Upper lobe of right lung (tissue), 1 donor: Measurements from ENCODE around the gene RPTOR. TPM values are rescaled to one million over a fixed set of nuclear protein-coding genes. Genes with fewer than 3 reads are reported as not detected.
A peak's percentile ranks its signal among the peaks of the same experiment; 100 is the strongest.

Source experiments
- ATAC-seq: fragments of 200-7000 bp; cut with Tn5 transposase; one replicate; pipeline ENCODE4 v1.9.1; 2020; ENCODE audit warnings: mild to moderate bottlenecking, moderate library complexity
- DNase-seq: peaks from one replicate; pipeline ENCODE4 v3.0.0-alpha.2; 2020
- H3K27ac ChIP-seq: fragments of 200-600 bp; one replicate; pipeline ENCODE4 v1.8.0; 2022
- H3K27me3 ChIP-seq: fragments of 200-600 bp; one replicate; pipeline ENCODE4 v1.8.0; 2022; ENCODE audit warnings: mild to moderate bottlenecking
- H3K36me3 ChIP-seq: fragments of 200-600 bp; one replicate; pipeline ENCODE4 v1.8.0; 2022
- H3K4me1 ChIP-seq: fragments of 200-600 bp; one replicate; pipeline ENCODE4 v1.8.0; 2022
- H3K4me3 ChIP-seq: fragments of 200-600 bp; one replicate; pipeline ENCODE4 v1.8.0; 2022; ENCODE audit warnings: mild to moderate bottlenecking
- H3K9me3 ChIP-seq: fragments of 200-600 bp; one replicate; pipeline ENCODE4 v1.8.0; 2022
- CTCF ChIP-seq: fragments of 200-600 bp; IDR thresholded peaks from one replicate; pipeline ENCODE4 v1.8.0; 2022; ENCODE audit warnings: antibody characterized with exemption
- intact Hi-C: fragments of 100-400 bp; cut with DNase I; formaldehyde crosslinking; loops from one replicate; pipeline ENCODE4 v1.11.0; 2022
- total RNA-seq: library from RNA; stranded (reverse); fragmentation: NEBNext Ultra II Directional; extraction: Animal tissue kit (Norgen Biotek cat#: 25700); gene quantifications from one replicate; pipeline ENCODE4 v1.2.1, GENCODE V29; 2021
- donor health status: DM: no; HTN: yes; CAD: no; lungs with severe emphysema.

Gene RPTOR
- total RNA-seq, 1 donor from 2014 or later = 35.4 TPM

DNA sequence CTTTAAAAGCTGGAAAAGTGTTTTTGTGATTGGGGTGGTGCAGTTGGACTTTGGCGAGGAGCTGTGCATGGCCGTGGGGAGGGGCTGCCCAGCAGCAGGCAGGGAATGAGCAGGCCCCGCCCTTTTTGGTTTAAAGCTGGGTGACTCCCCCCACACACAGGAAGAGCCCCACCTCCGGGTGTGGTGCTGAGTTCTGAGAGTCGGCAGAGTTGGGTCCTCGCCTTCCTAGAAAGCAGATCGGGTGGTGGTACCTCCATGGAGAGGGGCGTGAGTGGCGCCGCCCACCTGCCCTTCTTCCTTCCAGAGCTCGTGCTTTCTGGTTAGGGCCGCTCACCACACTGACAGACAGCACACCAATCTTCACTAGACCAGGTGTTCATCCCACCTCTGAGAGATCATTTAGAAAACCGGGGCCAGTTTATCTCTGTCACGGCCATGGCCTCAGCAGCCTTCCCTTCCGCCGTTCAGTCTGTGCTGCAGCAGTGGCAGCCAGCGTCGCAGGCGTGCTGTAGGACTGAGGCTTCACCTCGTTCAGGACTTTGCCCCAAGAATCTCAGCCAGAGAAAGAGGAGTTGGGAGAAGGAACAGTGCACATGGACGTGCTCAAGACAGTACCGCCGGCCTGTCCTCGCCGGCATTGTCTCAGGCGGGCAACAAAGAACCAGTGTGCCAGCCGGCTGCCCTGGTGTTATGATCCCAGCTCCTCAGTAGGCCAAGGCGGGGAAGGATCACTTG lies 303.0 kb downstream of the RPTOR start:
- H3K36me3 ChIP-seq = peaks cover 18% of the 10 kb centered on the region
- ATAC-seq (no peak), DNase-seq (peak; percentile 57)
- no peaks in the 10 kb centered on the region for H3K9me3 ChIP-seq
- H3K4me3 ChIP-seq = no peak overlapping the region
- no peak for TF ChIP-seq CTCF
- peak overlapping the region; percentile 30 for H3K27ac ChIP-seq
- intact Hi-C loops = no loop called here
- no peaks in the 10 kb centered on the region for H3K27me3 ChIP-seq
- H3K4me1 ChIP-seq = no peaks in the 10 kb centered on the region

- peak; percentile 49 for DNase-seq
- no peaks in the 10 kb centered on the region for H3K9me3 ChIP-seq
- no peaks in the 10 kb centered on the region for H3K4me1 ChIP-seq
- intact Hi-C loops = no loop called here
- peak overlapping the region; percentile 30 for H3K27ac ChIP-seq
- H3K36me3 ChIP-seq = peaks cover 18% of the 10 kb centered on the region
- TF ChIP-seq CTCF = no peak
- no peak for ATAC-seq
- H3K27me3 ChIP-seq = no peaks in the 10 kb centered on the region
- H3K4me3 ChIP-seq = no peak overlapping the region
These were observed 303.9 kb downstream of the RPTOR start for GRCh38 chr17:80848449-80849102.

GRCh38 chr17:80849119-80849518 lies 304.5 kb downstream of the RPTOR start:
- H3K4me3 ChIP-seq = no peak overlapping the region
- no peaks in the 10 kb centered on the region for H3K4me1 ChIP-seq
- H3K27me3 ChIP-seq = no peaks in the 10 kb centered on the region
- peaks cover 18% of the 10 kb centered on the region for H3K36me3 ChIP-seq
- no peaks in the 10 kb centered on the region for H3K9me3 ChIP-seq
- H3K27ac ChIP-seq = no peak overlapping the region
- ATAC-seq (no peak), DNase-seq (no peak)
- intact Hi-C loops = no loop called here
- no peak for TF ChIP-seq CTCF

DNA sequence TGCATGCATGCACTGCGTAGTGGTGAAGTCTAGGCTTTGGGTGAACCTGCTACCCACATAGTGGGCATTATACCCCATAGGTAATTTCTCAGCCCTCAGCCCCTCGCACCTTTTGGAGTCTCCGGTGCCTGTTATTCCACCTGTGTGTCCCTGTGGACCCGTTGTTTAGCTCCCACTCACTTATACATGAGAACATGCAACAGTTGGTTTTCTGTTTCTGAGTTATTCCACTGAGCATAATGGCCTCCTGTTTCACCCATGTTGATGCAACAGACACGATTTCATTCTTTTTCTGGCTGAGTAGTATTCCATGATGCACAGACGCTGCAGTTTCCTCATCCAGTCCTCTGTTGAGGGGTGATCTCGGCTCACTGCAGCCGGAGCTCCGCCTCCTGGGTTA lies 305.5 kb downstream of the RPTOR start:
- DNase-seq = no peak
- no peaks in the 10 kb centered on the region for H3K9me3 ChIP-seq
- H3K27me3 ChIP-seq = no peaks in the 10 kb centered on the region
- intact Hi-C loops = no loop called here
- H3K4me3 ChIP-seq = no peak overlapping the region
- no peak for ATAC-seq
- no peaks in the 10 kb centered on the region for H3K4me1 ChIP-seq
- H3K27ac ChIP-seq = no peak overlapping the region
- peaks cover 18% of the 10 kb centered on the region for H3K36me3 ChIP-seq
- TF ChIP-seq CTCF = no peak

GRCh38 chr17:80850817-80851216 lies 306.2 kb downstream of the RPTOR start:
- ATAC-seq (no peak), DNase-seq (no peak)
- Histone ChIP-seq H3K27ac (no peak overlapping the region), H3K4me3 (no peak overlapping the region), H3K9me3 (no peaks in the 10 kb centered on the region), H3K27me3 (no peaks in the 10 kb centered on the region), H3K4me1 (no peaks in the 10 kb centered on the region), H3K36me3 (peaks cover 25% of the 10 kb centered on the region)
- TF ChIP-seq CTCF = no peak
- intact Hi-C loops = no loop called here
